Measurements from ENCODE around the gene RAB7A. TPM values are rescaled to one million over a fixed set of nuclear protein-coding genes. Genes with fewer than 3 reads are reported as not detected.

RAB7A gene
- total and polyA plus RNA-seq, 2 of the 13 experiments (the other 11 are each of a cell fraction or from before 2014, with no cell fraction given), result 26.5 to 182 TPM

DNA sequence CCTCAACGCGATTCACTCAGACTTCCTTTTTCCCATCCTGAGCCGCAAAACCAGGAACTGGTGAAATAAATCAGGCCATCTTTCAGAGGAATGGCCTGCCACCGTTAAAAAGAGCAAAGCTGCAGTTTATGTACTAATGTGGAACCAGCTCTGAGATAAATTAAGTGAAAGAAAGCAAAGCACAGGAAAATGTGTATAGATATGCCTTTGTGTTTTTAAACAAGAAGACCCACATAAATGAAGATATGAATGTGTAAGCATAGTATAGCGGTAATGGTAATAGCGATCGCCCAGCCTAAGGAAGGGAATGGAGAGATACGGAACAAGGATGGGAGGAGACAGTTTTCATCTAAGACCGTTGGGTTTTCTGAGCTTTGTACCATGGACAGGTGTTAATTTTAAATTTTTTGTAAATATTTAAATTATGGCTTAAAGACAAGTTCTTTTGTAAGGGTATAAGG is 44.6 kb upstream of the RAB7A start (continued):
- peak; percentile 14; the same call in 1 of the 2 replicates for TF ChIP-seq MTF2 (CRISPR knock-in tag; IDR thresholded peaks at IDR 0.05; ENCODE audit: borderline replicate concordance)

DNA sequence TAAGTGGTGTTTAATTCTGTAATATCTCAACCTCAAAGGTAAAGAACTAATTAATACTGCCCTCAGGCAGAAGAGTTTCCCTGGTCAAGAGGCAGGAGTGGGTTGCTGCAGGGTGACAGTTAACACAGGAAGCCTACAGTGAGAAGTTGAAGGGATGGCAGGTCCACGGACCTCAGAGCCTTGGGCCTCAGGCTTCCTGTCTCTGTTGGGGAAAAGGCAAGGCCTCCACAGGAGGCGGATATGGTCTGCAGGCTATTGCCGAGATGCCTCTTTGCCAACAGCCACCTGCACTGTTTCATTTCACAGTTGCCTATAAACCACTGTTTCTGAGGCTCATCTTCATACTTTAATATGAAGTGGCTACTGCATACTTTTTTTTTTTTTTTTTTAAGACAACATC is 42.0 kb upstream of the RAB7A start:
- no TSS peak for BruUV-seq (replicated peaks)
- no peak for ATAC-seq
- TF ChIP-seq, protein P1, sequence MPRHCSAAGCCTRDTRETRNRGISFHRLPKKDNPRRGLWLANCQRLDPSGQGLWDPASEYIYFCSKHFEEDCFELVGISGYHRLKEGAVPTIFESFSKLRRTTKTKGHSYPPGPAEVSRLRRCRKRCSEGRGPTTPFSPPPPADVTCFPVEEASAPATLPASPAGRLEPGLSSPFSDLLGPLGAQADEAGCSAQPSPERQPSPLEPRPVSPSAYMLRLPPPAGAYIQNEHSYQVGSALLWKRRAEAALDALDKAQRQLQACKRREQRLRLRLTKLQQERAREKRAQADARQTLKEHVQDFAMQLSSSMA (CRISPR knock-in tag; IDR thresholded peaks at IDR 0.05), result no peak
- TF ChIP-seq ZBTB38 (CRISPR knock-in tag; IDR thresholded peaks at IDR 0.05), result no peak
- peak; percentile 73; the same call in 1 of the 2 replicates for TF ChIP-seq ZKSCAN8 (CRISPR knock-in tag; IDR thresholded peaks at IDR 0.05; ENCODE audit: borderline replicate concordance)
- no peak for TF ChIP-seq MAFK (conservative IDR thresholded peaks at IDR 0.05 in 1 of 2, IDR thresholded peaks at IDR 0.05 in 1 of 2; ENCODE audit: low read length in 2 of 2)
- no peak for TF ChIP-seq ZNF720 (CRISPR knock-in tag; IDR thresholded peaks at IDR 0.05)
- TF ChIP-seq BORCS8-MEF2B (CRISPR knock-in tag; IDR thresholded peaks at IDR 0.05), result no peak
- no peak for TF ChIP-seq ZZZ3 (CRISPR knock-in tag; IDR thresholded peaks at IDR 0.05; ENCODE audit: borderline replicate concordance)
- TF ChIP-seq, protein P2, sequence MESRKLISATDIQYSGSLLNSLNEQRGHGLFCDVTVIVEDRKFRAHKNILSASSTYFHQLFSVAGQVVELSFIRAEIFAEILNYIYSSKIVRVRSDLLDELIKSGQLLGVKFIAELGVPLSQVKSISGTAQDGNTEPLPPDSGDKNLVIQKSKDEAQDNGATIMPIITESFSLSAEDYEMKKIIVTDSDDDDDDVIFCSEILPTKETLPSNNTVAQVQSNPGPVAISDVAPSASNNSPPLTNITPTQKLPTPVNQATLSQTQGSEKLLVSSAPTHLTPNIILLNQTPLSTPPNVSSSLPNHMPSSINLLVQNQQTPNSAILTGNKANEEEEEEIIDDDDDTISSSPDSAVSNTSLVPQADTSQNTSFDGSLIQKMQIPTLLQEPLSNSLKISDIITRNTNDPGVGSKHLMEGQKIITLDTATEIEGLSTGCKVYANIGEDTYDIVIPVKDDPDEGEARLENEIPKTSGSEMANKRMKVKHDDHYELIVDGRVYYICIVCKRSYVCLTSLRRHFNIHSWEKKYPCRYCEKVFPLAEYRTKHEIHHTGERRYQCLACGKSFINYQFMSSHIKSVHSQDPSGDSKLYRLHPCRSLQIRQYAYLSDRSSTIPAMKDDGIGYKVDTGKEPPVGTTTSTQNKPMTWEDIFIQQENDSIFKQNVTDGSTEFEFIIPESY (CRISPR knock-in tag; IDR thresholded peaks at IDR 0.05), result peak; percentile 45; the same call in 1 of the 2 replicates
- TF ChIP-seq RFX5 (IDR thresholded peaks at IDR 0.05; ENCODE audit: low read depth, low read length), result no peak
- no peak for TF ChIP-seq FOXA1 (IDR thresholded peaks at IDR 0.05)
- no peak for TF ChIP-seq FOXA1 (CRISPR knock-in tag; IDR thresholded peaks at IDR 0.05)
- TF ChIP-seq MXD4 (CRISPR knock-in tag; IDR thresholded peaks at IDR 0.05), result no peak
- no peak for TF ChIP-seq ARNT (IDR thresholded peaks at IDR 0.05)
- no peak for TF ChIP-seq HES4 (CRISPR knock-in tag; IDR thresholded peaks at IDR 0.05; ENCODE audit: borderline replicate concordance)
- no peak for TF ChIP-seq ZNF350 (CRISPR knock-in tag; IDR thresholded peaks at IDR 0.05; ENCODE audit: borderline replicate concordance, low read depth)
- TF ChIP-seq, protein P3, sequence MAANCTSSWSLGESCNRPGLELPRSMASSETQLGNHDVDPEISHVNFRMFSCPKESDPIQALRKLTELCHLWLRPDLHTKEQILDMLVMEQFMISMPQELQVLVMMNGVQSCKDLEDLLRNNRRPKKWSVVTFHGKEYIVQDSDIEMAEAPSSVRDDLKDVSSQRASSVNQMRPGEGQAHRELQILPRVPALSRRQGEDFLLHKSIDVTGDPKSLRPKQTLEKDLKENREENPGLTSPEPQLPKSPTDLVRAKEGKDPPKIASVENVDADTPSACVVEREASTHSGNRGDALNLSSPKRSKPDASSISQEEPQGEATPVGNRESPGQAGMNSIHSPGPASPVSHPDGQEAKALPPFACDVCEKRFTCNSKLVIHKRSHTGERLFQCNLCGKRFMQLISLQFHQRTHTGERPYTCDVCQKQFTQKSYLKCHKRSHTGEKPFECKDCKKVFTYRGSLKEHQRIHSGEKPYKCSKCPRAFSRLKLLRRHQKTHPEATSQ (CRISPR knock-in tag; IDR thresholded peaks at IDR 0.05; ENCODE audit: borderline replicate concordance), result no peak
- no peak for TF ChIP-seq HOXA5 (CRISPR knock-in tag; IDR thresholded peaks at IDR 0.05)
- TF ChIP-seq, protein P4, sequence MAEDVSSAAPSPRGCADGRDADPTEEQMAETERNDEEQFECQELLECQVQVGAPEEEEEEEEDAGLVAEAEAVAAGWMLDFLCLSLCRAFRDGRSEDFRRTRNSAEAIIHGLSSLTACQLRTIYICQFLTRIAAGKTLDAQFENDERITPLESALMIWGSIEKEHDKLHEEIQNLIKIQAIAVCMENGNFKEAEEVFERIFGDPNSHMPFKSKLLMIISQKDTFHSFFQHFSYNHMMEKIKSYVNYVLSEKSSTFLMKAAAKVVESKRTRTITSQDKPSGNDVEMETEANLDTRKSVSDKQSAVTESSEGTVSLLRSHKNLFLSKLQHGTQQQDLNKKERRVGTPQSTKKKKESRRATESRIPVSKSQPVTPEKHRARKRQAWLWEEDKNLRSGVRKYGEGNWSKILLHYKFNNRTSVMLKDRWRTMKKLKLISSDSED (CRISPR knock-in tag; IDR thresholded peaks at IDR 0.05), result no peak
- H3K27me3 ChIP-seq (ENCODE audit: control insufficient read depth in 1 of 2, insufficient read depth in 2 of 2, low read length in 2 of 2), result no peaks in the 10 kb centered on the region
- H3K4me1 ChIP-seq (ENCODE audit: insufficient read depth, low read length), result peaks cover 29% of the 10 kb centered on the region
- H4K20me1 ChIP-seq (ENCODE audit: insufficient read depth, low read length), result no peaks in the 10 kb centered on the region
- no peak overlapping the region for H3K4me3 ChIP-seq (replicated peaks in 1 of 3; ENCODE audit: insufficient read depth in 1 of 3, low read depth in 2 of 3, low read length in 3 of 3)
- in situ Hi-C loops (cut with HindIII; ENCODE audit: extremely low pct_ligation_motif_present, low pct_unique_long_range_greater_than_20kb), result no loop called here
- H3K9me3 ChIP-seq (ENCODE audit: low read length), result no peaks in the 10 kb centered on the region
- WGBS (ENCODE audit: low lambda C conversion rate), result 40% methylated on average over 3 of the region's 3 CpGs
- no peak overlapping the region for H3K9ac ChIP-seq (ENCODE audit: insufficient read depth, low read depth, low read length)
- intact Hi-C loops (cut with micrococcal nuclease; ENCODE audit: unreplicated experiment), result loop anchor here (5.0 kb wide), 2 partner anchors 43 to 268 kb away; partner anchors contain the start of gene RAB7A
- no peak overlapping the region for H2AFZ ChIP-seq (ENCODE audit: low read length)
- no peak overlapping the region for H3K27ac ChIP-seq (ENCODE audit: extremely low read length, insufficient read depth, low read length)
- no peak overlapping the region for H3K4me2 ChIP-seq (ENCODE audit: low read depth, low read length)
- ChIA-PET CTCF (ENCODE audit: low intra/inter-chr PET ratio, low total read pairs) (no interaction called here), POLR2A (no interaction called here)
- no peaks in the 10 kb centered on the region for H3K36me3 ChIP-seq (replicated peaks in 1 of 2; ENCODE audit: control insufficient read depth in 1 of 2, insufficient read depth in 2 of 2, low read length in 2 of 2)
- DNase-seq (ENCODE audit: low spot score), result no peak
- FAIRE-seq, result no peak
- H3K79me2 ChIP-seq (ENCODE audit: insufficient read depth, low read length), result no peaks in the 10 kb centered on the region
